Measurements from ENCODE around the gene POLR2M.

DNA sequence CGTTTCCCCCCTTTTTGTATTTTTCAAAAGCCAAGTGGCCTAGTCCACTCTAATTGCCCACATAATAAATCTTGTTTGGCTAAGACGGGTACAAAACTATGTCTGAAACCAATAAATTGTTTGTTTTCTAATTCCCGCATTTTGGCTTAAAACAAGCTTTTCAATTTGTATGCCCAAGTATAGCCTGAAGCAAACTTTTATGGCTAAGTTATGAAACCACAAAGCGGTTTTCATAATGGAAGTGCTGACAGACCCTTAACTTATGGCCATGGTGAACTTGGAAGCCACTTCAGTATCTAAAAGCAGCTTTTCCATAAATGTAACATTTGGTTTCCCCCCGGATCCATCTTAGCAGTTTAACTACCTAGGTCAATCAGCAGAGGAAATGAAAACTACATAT, 29.9 kb upstream of the POLR2M start:
- TF ChIP-seq, protein P1, sequence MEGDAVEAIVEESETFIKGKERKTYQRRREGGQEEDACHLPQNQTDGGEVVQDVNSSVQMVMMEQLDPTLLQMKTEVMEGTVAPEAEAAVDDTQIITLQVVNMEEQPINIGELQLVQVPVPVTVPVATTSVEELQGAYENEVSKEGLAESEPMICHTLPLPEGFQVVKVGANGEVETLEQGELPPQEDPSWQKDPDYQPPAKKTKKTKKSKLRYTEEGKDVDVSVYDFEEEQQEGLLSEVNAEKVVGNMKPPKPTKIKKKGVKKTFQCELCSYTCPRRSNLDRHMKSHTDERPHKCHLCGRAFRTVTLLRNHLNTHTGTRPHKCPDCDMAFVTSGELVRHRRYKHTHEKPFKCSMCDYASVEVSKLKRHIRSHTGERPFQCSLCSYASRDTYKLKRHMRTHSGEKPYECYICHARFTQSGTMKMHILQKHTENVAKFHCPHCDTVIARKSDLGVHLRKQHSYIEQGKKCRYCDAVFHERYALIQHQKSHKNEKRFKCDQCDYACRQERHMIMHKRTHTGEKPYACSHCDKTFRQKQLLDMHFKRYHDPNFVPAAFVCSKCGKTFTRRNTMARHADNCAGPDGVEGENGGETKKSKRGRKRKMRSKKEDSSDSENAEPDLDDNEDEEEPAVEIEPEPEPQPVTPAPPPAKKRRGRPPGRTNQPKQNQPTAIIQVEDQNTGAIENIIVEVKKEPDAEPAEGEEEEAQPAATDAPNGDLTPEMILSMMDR (IDR thresholded peaks at IDR 0.05), result no peak
- no peak for TF ChIP-seq POLR2A (IDR thresholded peaks at IDR 0.05)

All from uterus (tissue), 2 donors.